ENCODE measurements around the gene CFAP157.

Gene CFAP157

DNA sequence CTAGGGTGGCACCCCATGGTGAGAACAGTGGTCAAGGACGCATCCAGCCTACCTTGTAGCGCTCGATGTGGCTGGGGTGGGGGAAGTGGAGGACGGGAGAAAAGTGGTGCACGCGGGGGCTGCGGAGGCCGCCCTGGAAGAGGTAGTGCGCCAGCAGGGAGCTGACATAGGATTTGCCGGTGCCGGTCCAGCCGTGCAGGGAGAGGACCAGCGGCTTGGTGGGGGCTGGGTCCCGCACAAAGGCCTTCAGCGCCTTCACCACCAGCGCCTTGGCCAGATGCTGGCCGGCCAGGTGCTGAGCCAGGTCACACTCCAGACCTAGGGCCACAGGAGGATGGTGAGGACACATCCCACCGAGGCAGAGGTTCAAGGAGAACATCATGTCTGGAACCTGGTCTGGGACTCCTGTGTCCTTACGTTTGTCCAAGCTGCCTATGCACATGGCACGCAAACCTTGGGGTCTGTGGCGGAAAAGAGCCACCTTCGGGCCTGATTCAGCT is 27.5 kb downstream of the CFAP157 start:
- Mint-ChIP-seq H3K27ac (peak overlapping the region; percentile 59), H3K4me3 (peak overlapping the region; percentile 73), H3K9me3 (no peaks in the 10 kb centered on the region), H3K4me1 (peaks cover 10% of the 10 kb centered on the region), H3K36me3 (peaks cover 52% of the 10 kb centered on the region)
- ATAC-seq (no peak), DNase-seq (ENCODE audit: low spot score in 2 of 2) (no peak)

DNA sequence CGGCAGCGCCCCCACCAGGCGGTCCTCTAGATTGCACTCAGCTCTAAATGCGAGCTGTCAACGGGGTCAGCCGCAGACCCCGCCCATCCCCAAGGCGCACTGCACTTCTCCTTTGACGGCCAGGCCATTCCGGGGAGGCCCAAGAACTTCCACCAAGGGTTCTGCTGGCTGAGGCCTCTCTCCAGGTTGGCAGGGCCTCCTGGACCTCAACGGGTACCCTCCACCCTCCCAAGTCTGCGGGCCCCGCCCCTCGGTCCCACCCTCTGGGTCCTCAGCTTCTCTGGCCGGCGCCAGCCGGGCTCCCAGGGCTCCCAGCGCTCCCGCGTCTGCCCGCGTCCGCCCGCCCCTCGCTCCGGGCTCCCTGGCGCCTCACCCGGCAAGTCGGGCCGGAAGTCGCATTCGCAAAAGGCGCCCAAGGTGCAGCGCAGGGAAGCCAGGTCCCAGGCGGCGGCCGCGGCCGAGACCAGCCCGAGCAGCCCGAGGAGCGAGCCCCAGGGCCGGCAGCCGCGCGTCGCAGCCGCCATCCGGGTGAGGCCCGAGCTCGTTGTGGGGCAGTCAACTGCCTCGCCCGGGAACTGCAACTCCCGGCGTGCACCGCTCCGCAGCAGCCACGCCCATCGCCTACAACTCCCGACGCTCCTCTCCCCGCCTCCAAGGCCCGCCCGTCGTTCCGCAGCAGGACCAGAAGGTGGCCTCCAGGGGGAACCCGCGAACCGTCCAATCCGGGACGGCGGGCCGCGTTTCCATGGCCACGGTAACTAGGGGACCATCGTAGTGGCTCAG is 28.1 kb downstream of the CFAP157 start, which contains the start of gene TOR2A:
Gene TOR2A, minus strand, starts transcription at position 548 of the 783 bp plus-strand sequence. Its CDS starts 24 bp downstream, at position 524.
- peak; percentile 94 for ATAC-seq

DNA sequence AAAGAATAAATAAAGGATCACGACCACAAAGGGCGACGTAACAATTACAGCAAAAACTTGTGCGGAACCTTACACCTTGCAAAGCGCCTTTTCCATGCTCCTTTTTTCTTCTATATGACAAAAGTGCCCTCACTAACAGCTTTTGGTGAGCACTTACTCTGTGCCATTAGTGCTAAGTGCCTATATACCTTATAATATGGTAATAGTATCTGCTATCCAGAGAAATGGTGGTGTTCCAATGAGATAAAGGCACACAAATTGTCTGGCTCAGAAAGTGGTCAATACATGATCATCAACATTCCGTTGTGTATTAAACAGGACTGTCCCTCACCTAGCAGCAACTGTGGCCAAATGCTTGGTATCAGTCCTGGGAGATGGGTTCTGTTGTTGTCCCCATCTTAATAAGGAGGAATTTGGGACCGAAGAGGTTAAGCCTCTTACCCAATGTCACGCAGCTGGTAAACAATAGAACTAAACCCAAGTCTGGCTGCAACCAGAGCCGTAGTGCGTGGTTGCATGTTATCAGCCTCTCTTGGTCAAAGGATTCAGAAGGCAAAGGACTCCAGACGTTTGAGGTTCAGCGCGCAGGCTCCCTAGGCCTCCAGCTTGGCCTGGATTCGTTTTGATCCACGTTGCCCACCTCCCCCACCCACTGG is 28.9 kb downstream of the CFAP157 start:
- DNase-seq (ENCODE audit: low spot score in 2 of 2) (no peak), ATAC-seq (no peak)
- peak overlapping the region; percentile 73 for H3K4me3 Mint-ChIP-seq
- peaks cover 10% of the 10 kb centered on the region for H3K4me1 Mint-ChIP-seq
- H3K9me3 Mint-ChIP-seq, result no peaks in the 10 kb centered on the region
- peaks cover 66% of the 10 kb centered on the region for H3K36me3 Mint-ChIP-seq
- H3K27ac Mint-ChIP-seq, result peak overlapping the region; percentile 90

More for the DNA sequence above, 28.1 kb downstream of the CFAP157 start, which contains the start of gene TOR2A:
- peak; percentile 95 to 98 for DNase-seq (ENCODE audit: low spot score in 2 of 2)
- Mint-ChIP-seq H3K4me1 (peaks cover 10% of the 10 kb centered on the region), H3K36me3 (peaks cover 59% of the 10 kb centered on the region), H3K27ac (peak within 1 kb of the TSS; percentile 90), H3K4me3 (peak within 1 kb of the TSS; percentile 73), H3K9me3 (no peaks in the 10 kb centered on the region)

DNA sequence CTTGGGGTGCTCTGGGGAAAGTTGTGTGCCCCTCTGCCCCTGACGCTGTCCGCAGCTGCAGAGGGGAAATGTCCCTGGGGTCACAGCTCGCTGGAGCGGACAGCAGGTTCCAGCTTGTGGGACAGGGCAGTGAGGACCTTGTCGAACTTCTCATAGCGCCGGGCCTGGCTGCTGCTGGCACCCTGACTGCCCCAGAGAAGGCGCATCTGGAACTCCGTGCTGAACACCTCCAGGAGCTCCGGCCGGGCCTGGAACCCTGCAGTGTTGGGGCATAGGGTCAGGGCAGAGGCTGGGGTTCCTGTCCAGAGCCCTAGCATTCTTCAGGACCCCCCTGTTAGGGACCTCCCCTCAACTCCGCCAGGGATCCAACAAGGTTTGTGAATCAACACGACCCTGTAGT is 31.9 kb downstream of the CFAP157 start:
- ATAC-seq (no peak), DNase-seq (ENCODE audit: low spot score in 2 of 2) (no peak)
- no peak overlapping the region for H3K4me3 Mint-ChIP-seq
- H3K27ac Mint-ChIP-seq, result peak overlapping the region; percentile 6
- H3K36me3 Mint-ChIP-seq, result peaks cover 86% of the 10 kb centered on the region
- H3K4me1 Mint-ChIP-seq, result peaks cover 7% of the 10 kb centered on the region
- H3K9me3 Mint-ChIP-seq, result no peaks in the 10 kb centered on the region

DNA sequence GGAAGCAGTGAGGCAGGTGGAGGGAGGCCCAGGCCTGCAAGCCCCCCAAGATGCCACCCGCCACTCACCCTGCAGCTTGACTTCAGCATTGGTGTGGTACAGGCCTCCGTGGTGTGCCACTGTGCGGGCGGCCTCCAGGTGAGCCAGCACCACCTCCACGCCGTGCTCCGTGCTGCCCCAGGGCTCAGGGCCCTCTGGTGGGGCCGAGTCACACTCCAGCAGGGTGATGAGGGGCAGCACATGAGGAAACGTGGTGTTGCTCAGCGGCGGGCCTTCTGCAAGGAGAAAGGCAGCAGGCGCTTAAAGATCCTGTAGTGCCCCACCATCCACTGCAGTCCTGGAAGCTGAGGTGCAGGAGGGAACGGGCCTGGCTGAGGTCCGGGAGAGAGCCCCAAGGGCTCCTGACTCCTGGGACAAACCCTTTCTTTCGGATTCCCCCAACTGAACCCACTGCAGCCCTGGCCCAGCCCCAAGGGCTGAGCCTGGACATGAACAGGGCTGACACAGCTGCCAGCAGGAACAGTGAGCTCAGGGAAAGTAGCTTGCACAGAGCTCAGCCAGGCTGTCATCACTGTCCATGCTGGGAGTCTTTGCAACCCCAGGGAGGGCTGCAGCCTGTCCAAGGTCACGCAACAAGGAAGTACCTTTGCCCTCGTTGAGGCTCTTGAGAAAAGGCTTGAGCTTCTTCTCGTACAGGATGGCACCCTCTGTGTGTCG is 33.0 kb downstream of the CFAP157 start:
- Mint-ChIP-seq H3K27ac (peak overlapping the region; percentile 84), H3K36me3 (peaks cover 92% of the 10 kb centered on the region)
- no peak for ATAC-seq

DNA sequence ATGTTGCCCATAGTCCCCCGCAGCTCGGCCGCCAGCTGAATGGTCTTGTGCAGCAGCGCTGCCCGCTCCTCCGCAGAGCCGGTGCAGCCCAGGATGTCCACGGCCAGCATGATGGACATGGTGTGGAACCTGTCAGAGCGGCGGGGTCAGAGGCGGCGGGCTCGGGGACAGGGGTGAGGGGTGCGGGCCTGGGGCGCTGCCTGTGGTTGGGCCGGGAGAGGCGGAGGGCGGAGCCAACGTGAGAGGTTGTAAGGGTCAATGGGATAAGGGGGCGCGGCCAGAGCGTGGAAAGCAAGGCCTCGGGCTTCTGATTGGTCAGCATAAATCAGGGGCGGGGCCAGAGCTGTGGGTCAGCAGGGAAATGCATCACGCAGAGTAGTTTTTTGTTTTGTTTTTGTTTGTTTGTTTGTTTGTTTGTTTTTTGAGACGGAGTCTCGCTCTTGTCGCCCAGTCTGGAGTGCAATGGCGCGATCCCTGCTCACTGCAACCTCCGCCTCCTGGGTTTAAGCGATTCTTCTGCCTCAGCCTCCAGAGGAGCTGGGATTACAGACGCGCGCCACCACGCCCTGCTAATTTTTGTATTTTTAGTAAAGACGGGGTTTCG is 35.1 kb downstream of the CFAP157 start:
- DNase-seq (ENCODE audit: low spot score in 2 of 2) (no peak), ATAC-seq (no peak)
- peak overlapping the region; percentile 37 for H3K27ac Mint-ChIP-seq
- H3K36me3 Mint-ChIP-seq, result peaks cover 100% of the 10 kb centered on the region
- peaks cover 1% of the 10 kb centered on the region for H3K4me1 Mint-ChIP-seq
- H3K9me3 Mint-ChIP-seq, result no peaks in the 10 kb centered on the region
- H3K4me3 Mint-ChIP-seq, result no peak overlapping the region

More for the DNA sequence above, 33.0 kb downstream of the CFAP157 start:
- no peak for DNase-seq (ENCODE audit: low spot score in 2 of 2)
- H3K4me3 Mint-ChIP-seq, result no peak overlapping the region
- H3K9me3 Mint-ChIP-seq, result no peaks in the 10 kb centered on the region
- H3K4me1 Mint-ChIP-seq, result no peaks in the 10 kb centered on the region

DNA sequence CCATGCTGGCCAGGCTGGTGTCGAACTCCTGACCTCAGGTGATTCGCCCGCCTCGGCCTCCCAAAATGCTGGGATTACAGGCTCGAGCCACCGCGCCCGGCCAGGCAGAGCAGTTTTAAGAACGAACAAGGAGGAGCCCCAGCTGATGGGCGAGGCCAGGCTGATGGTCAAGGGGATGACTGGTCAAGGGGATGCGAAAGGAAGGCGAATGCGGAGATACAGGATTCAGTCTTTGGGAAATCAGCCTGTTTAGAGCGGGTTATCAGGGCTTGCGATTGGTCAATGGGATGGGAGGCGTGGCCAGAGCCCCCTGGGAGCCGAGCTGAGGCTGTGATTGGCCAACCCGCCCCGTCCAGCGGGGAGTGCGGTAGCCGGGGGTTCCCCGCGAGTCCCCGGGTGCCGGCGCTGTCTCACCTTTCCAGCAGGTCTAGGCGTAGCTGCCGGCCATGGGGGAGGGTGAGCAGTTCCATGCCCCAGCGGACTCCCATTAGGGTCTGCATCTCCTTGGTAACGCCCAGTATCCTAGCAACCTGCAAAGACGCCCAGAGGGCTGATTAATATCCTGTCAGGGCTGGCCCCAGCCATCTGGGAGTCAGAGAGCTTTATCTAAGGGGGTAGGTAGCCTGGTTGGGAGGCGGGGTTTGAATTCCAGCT is 35.8 kb downstream of the CFAP157 start:
- Mint-ChIP-seq H3K4me1 (peaks cover 7% of the 10 kb centered on the region), H3K4me3 (no peak overlapping the region), H3K27ac (peak overlapping the region; percentile 37), H3K9me3 (no peaks in the 10 kb centered on the region), H3K36me3 (peaks cover 100% of the 10 kb centered on the region)
- ATAC-seq, result no peak
- no peak for DNase-seq (ENCODE audit: low spot score in 2 of 2)

DNA sequence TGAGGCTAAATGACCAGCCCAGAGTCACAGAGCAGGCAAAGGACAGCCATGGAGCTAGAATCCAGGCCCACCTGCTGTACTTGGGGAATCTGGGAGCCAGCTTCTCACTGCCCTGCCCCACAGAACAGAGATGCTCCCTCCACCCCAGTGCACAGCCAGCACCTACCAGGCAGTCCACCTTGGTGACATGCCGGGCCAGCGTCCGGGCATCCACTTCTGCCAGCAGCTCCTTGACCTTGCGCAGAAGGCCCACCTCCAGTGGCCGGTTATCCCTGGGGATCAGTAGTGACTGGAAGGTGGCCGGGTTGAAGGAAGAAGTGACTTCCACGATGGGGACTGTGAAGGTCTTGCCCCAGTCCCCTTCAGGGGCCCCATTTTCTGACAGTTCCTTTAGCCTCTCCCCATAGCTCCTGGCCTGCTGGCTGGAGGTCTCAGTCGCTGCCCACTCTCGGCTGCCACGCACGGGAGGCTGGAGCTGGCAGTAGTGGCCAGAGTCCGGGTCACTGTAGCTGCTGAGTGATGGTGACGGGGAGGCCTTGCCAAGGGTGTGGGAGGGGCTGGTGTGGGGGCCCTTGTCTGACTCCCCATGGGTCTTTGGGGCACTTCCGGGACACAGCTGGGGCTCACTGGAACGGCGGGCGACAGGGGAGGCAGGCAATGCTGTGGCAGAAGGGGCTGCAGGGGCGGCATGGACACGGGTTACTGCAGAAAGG is 37.8 kb downstream of the CFAP157 start:
- H3K9me3 Mint-ChIP-seq, result no peaks in the 10 kb centered on the region
- no peak for ATAC-seq
- no peak overlapping the region for H3K4me3 Mint-ChIP-seq
- no peak for DNase-seq (ENCODE audit: low spot score in 2 of 2)
- no peak overlapping the region for H3K27ac Mint-ChIP-seq
- peaks cover 100% of the 10 kb centered on the region for H3K36me3 Mint-ChIP-seq
- H3K4me1 Mint-ChIP-seq, result peaks cover 24% of the 10 kb centered on the region

DNA sequence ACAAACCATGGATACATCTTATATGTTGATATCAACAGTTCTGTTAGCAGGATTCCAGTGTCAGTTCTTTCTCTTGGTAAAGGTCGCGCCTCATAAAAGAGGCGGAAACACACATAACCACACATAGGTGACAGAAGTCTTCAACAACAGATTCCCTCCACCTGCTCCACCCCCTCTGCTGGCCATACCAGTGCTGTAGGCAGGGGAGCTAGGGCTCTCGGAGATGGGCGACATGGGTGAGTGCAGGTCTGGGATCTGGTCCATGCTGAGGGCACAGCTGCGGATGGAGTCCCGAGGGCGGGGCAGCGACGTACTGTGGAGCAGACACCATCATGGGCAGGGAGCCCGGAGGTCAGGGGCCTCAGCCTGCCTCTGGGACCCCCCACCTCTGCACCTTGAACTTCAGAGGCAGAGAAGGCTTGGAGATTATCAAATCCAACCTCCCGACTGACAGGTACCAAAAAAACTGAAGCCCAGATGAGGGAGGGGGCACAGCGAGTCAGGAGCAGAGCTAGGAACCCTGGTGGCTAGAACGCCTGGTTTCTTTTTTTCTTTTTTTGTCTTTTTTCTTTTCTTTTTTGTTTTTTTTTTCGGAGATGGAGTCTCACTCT is 40.3 kb downstream of the CFAP157 start:
- DNase-seq (ENCODE audit: low spot score in 2 of 2), result no peak
- peaks cover 93% of the 10 kb centered on the region for H3K36me3 Mint-ChIP-seq
- peak overlapping the region; percentile 73 for H3K27ac Mint-ChIP-seq
- no peak overlapping the region for H3K4me3 Mint-ChIP-seq
- ATAC-seq, result peak; percentile 45
- no peaks in the 10 kb centered on the region for H3K9me3 Mint-ChIP-seq
- peaks cover 30% of the 10 kb centered on the region for H3K4me1 Mint-ChIP-seq

DNA sequence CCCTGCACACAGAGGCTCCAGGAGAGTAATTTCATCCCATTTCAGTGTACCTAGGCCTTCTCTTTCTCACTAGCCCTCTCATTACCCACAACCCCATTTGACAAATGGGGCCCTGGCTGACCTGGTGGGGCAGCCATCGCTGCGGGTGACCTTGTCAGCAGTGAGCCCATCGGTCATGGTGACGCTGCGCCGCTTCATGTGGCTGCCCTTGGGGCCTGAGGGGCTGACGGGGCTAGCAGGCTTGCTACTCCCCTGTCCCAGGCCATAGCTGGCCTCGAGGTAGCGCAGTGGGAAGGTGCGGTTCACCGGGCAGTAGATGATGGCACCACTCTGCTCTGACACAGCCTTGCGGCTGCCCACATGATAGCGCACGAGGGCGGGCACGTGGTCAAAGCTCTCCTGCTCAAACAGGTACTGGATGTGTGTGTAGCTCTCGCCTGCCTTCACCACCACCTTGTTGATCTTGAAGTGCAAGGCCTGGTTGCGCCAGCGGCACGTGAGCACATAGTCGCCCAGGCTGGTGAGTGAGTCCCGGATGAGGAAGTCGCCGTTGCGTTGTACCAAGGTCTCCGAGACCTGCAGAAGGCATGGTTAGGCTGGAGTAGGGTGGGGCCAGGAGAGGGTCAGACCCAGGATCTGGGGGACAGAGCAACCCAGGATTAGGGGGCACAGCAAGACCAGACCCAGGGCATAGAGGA is 42.5 kb downstream of the CFAP157 start:
- ATAC-seq, result no peak

DNA sequence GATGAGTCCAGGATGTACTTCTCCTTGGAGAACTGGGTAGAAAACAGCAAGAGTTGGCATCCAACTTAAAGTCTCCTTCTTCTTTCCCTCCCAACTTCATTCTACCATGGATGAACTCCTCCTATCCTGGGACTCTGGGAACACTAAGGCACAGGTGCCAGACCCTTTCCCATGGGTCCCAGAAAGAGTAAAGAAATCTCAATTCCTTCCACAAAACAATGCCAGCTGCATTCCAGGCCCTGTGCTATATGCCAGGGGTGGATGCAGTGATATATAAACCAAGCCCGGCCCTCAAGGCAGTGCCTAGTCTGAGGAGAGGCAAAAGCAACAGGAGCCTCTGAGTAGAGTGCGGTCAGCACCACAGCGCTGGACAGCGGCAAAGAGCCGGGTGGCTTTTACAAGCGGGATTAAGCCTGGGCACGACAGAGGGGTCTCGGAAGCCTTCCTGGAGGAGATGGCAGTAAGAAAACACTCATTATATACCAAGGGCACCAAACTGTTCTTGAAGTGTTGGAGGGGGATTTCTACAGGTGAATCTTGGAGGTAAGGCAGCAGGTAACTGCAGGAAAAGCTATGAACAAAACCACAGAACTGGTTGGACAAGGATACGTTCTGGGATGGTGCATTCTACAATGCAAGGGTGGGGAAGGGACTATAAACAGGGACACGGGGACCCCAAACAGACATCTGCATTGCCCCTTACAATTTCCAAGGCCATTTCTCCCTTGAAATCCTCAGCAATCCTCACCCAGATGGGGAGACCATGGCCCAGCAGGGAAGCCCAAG is 44.7 kb downstream of the CFAP157 start:
- Mint-ChIP-seq H3K4me3 (no peak overlapping the region), H3K4me1 (peaks cover 38% of the 10 kb centered on the region), H3K27ac (peak overlapping the region; percentile 67), H3K9me3 (no peaks in the 10 kb centered on the region), H3K36me3 (peaks cover 78% of the 10 kb centered on the region)
- no peak for ATAC-seq
- DNase-seq (ENCODE audit: low spot score in 2 of 2), result no peak

More for the DNA sequence above, 42.5 kb downstream of the CFAP157 start:
- Mint-ChIP-seq H3K9me3 (no peaks in the 10 kb centered on the region), H3K4me1 (peaks cover 38% of the 10 kb centered on the region), H3K27ac (no peak overlapping the region), H3K4me3 (no peak overlapping the region), H3K36me3 (peaks cover 88% of the 10 kb centered on the region)
- no peak for DNase-seq (ENCODE audit: low spot score in 2 of 2)

DNA sequence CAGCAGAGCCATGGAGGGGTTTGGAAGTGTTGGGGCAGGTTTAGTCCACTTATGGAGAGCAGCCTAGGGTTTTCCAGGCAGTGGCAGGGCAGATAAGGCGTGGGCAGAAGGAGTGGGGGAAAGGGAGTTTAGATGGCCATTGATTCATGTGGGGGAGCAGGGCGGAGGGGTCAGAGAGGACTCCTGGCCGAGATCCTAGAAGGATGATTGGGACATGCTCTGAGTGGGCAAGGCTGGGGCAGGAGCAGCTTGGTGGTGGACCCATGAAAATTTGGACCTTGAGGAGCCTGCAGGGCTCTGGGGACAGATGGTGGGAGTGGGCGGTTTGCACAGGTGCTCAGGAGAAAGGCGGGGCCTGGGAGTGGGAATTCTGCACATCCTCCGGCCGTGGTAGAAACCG is 46.4 kb downstream of the CFAP157 start:
- no peak for DNase-seq (ENCODE audit: low spot score in 2 of 2)
- Mint-ChIP-seq H3K36me3 (peaks cover 78% of the 10 kb centered on the region), H3K9me3 (no peaks in the 10 kb centered on the region), H3K4me3 (no peak overlapping the region), H3K4me1 (peaks cover 25% of the 10 kb centered on the region), H3K27ac (peak overlapping the region; percentile 88)
- ATAC-seq, result no peak

DNA sequence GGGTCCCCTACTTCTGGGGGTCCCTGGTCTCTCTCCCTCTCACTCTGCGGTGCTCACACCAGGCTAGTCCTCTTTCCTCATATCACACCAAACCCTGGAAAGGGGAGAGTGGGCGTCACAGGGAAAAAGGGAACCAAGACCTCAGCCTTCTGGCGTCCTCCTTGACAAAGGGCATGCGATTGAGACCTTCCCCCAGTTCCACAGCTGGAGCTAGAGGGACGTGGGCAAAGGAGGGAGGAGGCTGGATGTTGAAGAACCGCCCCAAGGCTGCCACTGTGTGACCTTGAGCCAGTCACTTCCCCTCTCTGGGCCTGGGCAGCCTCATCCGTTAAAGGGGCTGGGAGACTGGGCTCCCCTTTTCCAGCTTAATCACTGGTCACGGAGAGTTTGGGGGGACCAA is 46.8 kb downstream of the CFAP157 start:
- DNase-seq (ENCODE audit: low spot score in 2 of 2) (no peak), ATAC-seq (no peak)
- H3K4me1 Mint-ChIP-seq, result peaks cover 25% of the 10 kb centered on the region
- no peaks in the 10 kb centered on the region for H3K9me3 Mint-ChIP-seq
- no peak overlapping the region for H3K4me3 Mint-ChIP-seq
- H3K27ac Mint-ChIP-seq, result no peak overlapping the region
- H3K36me3 Mint-ChIP-seq, result peaks cover 78% of the 10 kb centered on the region
